ENCODE data around the gene IER5.
A peak's percentile ranks its signal among the peaks of the same experiment; 100 is the strongest.

The IER5 gene

DNA sequence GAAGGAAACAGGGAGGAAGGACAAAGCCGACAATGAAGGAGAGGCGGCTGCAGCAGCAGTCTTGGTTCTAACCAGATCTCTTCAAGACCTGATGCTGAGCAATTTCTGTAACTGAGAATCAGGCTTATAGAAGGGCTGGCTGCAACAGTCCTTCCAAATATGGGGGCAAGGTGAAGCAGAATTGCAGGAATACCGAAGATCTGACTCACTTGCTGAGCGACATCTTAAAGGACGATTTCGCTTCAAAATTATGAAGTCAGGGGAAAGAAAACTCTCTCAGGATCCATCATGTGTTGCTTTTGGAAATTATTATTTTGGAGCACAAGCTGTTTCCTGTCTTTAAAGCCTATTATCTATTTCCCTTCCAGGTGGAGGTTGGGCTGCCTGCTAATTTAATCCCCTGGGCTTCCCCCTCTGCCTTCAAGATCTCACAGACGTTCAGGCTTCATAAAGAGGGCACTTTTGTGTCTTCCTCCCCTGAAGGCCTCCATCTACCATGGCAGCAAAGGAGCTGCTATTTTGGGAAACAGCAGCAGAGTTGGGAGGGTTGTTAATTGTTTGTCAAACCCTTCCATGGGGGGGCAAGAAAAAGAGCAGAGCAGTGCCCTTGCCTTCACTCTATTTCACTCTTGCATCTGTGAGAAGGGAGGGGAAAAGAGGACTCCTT, 10.8 kb upstream of the IER5 start:
- DNase-seq (ENCODE audit: low spot score), result no peak

DNA sequence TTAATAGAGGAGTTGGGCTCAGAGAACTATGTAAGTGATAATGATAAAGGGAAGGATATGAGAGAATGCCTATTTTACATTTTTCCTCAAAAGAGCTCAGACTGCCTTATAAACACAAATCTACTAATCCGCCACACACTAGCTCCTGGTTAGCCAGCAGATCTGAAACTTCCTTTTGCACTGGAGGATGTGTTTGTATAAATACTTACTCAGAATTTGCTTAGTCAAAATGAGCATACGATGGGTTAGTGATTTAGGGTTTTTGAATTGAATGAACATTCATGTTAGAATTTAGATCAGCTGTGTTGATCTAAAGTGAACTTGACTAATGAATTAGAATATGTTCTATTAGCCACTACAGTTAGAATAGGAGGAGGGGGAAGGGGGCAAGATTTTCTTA, 9.1 kb upstream of the IER5 start:
- DNase-seq (ENCODE audit: low spot score), result no peak

DNA sequence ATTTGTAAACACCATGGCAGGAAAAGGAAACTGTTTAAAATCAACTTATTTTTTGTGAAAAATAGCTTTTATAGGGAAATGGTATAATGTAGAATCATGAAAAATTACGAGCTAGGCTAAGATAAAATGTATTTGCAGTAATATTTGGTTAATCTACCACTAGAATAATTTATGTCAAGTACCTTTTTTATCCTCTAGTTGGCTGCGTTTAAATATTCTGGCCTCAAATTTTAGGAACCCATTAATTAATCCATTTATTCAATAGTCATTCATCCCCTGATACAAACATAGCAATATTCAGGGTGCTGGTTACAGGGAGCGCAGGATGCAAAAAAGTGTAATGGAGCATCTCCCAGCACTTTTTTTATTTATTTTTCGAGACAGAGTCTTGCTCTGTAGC, 8.6 kb upstream of the IER5 start:
- DNase-seq (ENCODE audit: low spot score), result no peak

DNA sequence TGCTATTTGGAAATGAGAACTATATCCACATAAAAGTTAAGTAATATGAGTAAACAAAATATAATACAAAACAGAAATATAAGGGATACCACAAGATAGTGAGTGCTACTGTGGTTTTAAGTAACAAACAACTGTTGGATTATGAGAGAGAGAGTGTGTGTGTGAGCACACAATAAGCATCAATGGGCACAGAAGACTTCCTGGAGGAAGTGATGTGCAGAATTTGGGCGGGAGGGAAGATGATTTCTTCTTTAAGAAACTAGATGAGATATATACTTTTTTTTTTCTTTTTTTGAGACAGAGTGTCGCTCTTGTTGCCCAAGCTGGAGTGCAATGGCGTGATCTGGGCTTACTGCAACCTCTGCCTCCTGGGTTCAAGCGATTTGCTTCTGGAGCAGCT, 7.9 kb upstream of the IER5 start:
- no peak for DNase-seq (ENCODE audit: low spot score)

- no peak for DNase-seq (ENCODE audit: low spot score)
Observed at GRCh38 chr1:181081395-181081794, 7.1 kb upstream of the IER5 start.

DNA sequence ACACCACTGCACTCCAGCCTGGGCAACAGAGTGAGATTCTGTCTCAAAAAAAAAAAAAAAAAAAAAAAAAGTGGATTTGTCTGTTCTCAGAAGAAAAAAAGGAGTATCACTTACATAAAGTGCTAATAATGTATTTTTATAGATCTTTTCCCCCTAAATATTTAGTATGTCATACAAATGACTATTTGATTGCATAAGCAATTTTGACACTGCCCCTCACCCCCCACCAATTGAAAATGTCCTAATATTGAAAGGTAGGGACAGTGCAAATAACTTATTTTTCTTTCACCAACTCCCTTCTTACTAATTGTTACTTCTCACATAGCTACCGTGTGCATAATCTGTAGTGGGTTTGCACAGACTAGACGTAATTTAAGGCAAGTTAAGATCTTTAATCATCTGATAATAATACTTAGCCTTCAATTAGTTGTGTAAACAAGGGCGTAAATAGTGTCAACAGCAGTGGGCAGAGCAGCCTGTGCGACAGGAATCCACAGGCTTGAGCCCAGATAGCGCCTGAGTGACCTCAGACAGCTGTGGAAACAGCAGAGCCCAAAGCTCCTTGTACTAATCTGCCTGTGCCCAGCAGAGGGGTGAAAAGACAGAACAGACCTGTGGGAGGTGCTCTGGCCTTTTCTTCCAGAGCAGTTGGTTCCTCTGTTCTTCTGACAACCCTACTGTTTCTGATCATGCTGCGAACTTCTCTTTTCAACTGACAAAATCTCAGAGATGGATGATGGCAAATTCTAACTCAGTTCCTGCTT, 4.5 kb upstream of the IER5 start:
- DNase-seq (ENCODE audit: low spot score), result peak; percentile 40

- DNase-seq (ENCODE audit: low spot score), result no peak
Observed at GRCh38 chr1:181084606-181084969, 3.9 kb upstream of the IER5 start.

DNA sequence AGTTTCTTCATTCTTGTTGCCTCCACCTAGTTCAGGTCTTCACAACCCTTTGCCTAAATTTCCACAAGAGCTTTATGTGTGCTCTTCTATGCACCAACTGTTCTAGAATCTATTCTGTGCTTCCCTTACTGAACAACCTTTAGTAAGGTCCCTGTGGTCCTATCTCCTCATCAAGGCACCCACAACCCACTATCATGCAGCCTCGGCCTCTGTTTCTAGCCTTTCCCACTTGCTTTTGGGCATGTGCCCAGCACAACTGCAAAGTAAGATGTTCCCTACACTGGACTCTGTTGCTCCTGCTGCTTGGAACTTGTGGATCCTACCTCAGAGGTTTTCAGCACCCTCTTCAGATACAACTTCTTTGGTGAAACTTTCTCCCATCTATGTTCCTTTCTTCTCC, 2.4 kb upstream of the IER5 start:
- no peak for DNase-seq (ENCODE audit: low spot score)

GRCh38 chr1:181086926-181087325, 1.6 kb upstream of the IER5 start:
- DNase-seq (ENCODE audit: low spot score), result no peak

DNA sequence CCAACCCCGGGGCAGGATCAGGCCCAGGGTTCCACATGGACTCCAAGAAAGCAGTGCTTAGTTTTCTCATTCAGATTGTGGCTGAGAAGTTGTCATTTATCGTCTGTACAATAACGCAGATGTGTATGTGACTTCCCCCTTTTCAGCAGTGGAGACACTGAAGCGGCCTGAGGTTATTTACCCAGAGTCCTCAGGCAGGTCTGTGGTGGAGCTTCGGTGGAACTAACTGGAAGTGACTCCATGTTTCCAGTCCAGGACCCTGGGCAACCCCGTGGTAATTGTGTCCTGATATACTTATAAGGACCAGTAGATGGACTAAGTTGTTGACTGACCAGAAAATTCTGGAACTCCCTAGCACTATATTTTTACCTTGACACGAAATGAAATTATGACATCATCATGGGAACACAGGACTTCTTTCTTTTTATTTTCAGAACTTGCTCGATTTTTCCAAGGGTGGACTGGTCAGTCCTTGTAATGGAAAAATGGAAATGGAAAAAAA, 1.0 kb upstream of the IER5 start:
- no peak for DNase-seq (ENCODE audit: low spot score)

GRCh38 chr1:181089017-181089675, 646 bp downstream of the IER5 start:
- DNase-seq (ENCODE audit: low spot score), result no peak

DNA sequence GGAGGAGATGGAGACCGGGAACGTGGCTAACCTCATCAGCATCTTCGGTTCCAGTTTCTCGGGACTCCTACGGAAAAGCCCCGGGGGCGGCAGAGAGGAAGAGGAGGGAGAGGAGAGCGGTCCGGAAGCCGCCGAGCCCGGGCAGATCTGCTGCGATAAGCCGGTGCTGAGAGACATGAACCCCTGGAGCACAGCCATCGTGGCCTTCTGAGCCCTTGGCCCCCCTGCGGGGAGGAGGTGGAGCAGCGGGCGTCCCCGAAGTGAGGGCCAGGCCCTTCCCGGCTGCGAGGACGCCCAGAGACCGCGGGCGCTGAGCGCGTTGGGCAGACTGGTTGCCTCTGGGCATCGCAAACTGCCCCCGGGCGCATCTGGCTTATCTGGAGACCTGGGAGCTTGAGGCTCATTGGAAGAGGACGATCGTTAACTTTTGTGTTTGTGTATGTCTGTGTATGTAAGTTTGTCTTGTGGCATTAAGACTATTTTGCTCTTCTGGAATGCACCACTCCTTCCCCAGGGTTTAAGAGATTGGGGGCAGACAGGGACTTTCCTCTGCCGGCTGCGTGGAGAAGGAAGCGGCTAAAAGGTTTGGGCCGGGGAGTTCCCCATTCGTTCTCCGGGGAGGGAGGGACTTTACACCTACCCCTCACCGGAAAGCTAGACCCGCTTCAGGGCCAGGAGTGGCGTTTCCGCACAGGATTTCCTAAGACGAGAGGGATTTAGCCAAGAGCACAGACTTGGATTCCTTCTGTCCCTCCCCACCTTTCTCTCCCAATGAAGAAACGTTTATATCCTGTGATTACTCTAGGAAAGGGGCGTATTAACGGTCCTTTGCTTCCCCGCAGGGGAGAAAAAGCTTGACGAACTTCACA, 1.4 kb downstream of the IER5 start:
- peak; percentile 63 for DNase-seq (ENCODE audit: low spot score)

DNA sequence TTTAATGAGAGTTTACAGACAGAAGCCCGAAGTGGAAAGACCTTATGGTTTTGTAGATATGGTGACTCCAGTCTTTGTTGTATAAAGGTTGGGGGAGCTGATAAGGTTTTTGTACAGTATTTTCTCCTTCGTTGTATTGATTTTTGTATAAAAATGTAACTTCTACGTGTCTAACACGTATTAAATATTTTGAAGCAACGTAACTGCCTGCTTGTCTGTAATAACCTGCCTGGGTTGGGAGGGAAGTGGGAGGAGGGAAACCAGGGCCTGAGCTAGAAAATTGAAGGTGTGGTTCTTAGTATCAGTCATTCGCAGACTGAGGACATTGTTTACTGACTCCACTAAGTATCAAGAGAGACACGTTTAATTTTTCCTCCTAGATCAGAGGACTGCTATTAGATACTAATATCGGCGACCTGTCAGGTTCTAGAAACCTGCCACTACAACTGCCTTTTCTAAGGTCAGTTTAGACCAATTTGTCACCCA, 2.2 kb downstream of the IER5 start:
- DNase-seq (ENCODE audit: low spot score), result no peak

DNA sequence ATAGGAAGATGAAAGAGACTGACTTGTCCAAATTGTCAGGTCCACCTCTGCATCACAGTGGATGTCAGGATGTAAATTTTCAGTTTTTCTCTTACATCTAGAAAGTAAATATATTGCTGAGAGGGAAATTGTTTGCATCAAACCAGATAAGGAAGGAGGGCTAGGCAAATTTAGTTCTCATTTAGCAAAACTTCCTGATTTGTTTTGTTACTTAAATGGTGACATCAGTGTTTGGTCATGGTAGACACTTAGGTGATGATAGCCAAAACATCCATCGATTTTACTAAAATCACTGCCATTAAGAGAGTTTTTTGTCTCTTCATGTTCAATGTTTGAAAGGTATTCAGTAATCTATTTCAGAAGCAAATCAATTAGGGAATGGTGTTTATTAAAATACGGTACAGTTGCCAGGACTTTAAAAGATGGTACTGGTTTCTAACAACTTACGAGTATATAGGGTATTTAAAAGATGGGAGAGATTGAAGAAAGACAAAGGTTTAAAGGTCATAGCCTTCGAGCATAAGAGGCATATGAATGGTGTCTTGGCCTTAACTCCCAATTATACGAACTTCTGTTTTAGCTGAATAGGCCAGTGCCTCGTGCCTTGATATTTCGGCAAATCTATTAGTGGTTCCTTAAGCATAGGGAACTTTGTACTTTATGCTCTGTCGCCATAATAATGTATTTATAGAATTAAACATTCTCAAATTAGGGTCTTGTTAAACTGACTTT, 3.0 kb downstream of the IER5 start:
- no peak for DNase-seq (ENCODE audit: low spot score)

GRCh38 chr1:181092056-181092455, 3.6 kb downstream of the IER5 start:
- DNase-seq (ENCODE audit: low spot score), result no peak

GRCh38 chr1:181092883-181093458, 4.5 kb downstream of the IER5 start:
- no peak for DNase-seq (ENCODE audit: low spot score)

GRCh38 chr1:181094416-181095212, 6.1 kb downstream of the IER5 start:
- no peak for DNase-seq (ENCODE audit: low spot score)

DNA sequence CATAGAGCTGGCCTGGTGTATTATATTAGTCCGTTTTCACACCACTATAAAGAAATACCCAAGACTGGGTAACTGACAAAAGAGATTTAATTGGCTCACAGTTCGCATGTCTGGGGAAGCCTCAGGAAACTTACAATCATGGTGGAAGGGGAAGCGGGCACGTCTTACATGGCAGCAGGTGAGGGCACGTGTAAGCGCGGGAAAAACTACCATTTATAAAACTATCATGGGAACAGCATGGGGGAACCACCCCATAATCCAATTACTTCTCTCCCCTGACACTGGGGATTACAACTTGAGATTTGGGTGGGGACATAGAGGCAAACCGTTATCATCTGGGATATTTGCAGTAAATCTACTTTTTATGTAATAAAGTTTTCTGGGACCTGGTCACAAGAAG, 6.8 kb downstream of the IER5 start:
- no peak for DNase-seq (ENCODE audit: low spot score)

DNA sequence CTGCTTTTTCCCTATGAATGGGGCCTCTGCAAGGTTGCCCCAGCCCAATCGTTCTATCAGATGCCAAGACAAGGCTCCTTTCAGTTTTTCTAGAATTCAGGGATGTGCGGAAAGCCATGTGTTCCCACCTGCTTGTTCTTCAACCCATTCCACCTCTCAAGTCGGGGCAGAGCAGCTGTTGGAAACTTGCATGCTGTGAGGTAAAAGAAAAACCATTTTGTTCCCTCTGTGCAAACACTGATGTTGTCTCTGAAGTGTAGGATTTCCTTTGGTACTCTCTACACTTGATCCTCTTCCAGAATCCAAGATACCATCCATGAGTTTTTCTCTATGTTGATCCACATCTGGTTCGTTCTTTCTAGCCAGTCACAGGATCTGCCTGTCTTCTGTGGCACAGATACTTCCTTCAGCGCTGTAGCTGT, 7.3 kb downstream of the IER5 start:
- DNase-seq (ENCODE audit: low spot score), result no peak

GRCh38 chr1:181097242-181097641, 8.7 kb downstream of the IER5 start:
- no peak for DNase-seq (ENCODE audit: low spot score)
